Common myeloid progenitor, CD34-positive (primary cell): ENCODE measurements around the gene HEATR3.
A peak's percentile ranks its signal among the peaks of the same experiment; 100 is the strongest.

Source experiments
- CTCF ChIA-PET: fragments of 350-600 bp; sonication (Branson Sonifier 250); formaldehyde crosslinking; loops from one replicate; lab custom pipeline; 2021; ENCODE audit warnings: antibody characterized with exemption; lab: Charles Lee
- POLR2A ChIA-PET: fragments of 350-600 bp; sonication (Branson Sonifier 250); formaldehyde crosslinking; loops from one replicate; lab custom pipeline; 2021; ENCODE audit warnings: antibody characterized with exemption; lab: Charles Lee
- DNase-seq, 3 donors: peaks; one replicate each; pipeline versions ENCODE4 v3.0.0 to v3.0.0-alpha.2; 2013
- H3K27ac ChIP-seq, 2 experiments: 1 replicate in 1 of 2; 2 replicates in 1 of 2; pipeline ENCODE4 v1.7.0; 2013; ENCODE audit warnings: inconsistent platforms in 2 of 2, low read length in 2 of 2, mild to moderate bottlenecking in 2 of 2, low read depth in 1 of 2, moderate library complexity in 1 of 2; ENCODE audit not compliant: severe bottlenecking in 2 of 2, insufficient read depth in 1 of 2, poor library complexity in 1 of 2
- H3K27me3 ChIP-seq, 5 experiments: replicated peaks in 2 of 5; 1 replicate in 3 of 5; 2 replicates in 2 of 5; pipeline versions ENCODE4 v1.6.1 to v1.7.0; 2013; ENCODE audit warnings: low read length in 4 of 5, mild to moderate bottlenecking in 2 of 5, moderate library complexity in 2 of 5, inconsistent platforms in 1 of 5; ENCODE audit not compliant: insufficient read depth in 5 of 5, control insufficient read depth in 4 of 5
- H3K36me3 ChIP-seq, 4 experiments: 1 replicate in 2 of 4; 2 replicates in 2 of 4; pipeline versions ENCODE4 v1.6.1 to v1.7.0; 2013; ENCODE audit warnings: low read length in 3 of 4, control low read depth in 1 of 4, mild to moderate bottlenecking in 1 of 4; ENCODE audit not compliant: control insufficient read depth in 4 of 4, insufficient read depth in 4 of 4
- H3K4me1 ChIP-seq, 4 experiments: 1 replicate in 3 of 4; 2 replicates in 1 of 4; pipeline versions ENCODE4 v1.6.1 to v1.7.1; 2013; ENCODE audit warnings: low read length in 3 of 4, mild to moderate bottlenecking in 3 of 4, control low read depth in 1 of 4, inconsistent platforms in 1 of 4, moderate library complexity in 1 of 4; ENCODE audit not compliant: control insufficient read depth in 4 of 4, insufficient read depth in 4 of 4; ENCODE audit errors: control extremely low read depth in 1 of 4
- H3K4me3 ChIP-seq, 7 experiments: 1 replicate in 4 of 7; 2 replicates in 3 of 7; pipeline versions ENCODE4 v1.5.1 to v1.7.0; 2013; ENCODE audit warnings: mild to moderate bottlenecking in 7 of 7, low read length in 6 of 7, moderate library complexity in 6 of 7, inconsistent platforms in 2 of 7, low read depth in 2 of 7, control low read depth in 1 of 7; ENCODE audit not compliant: insufficient read depth in 4 of 7, control insufficient read depth in 1 of 7; ENCODE audit errors: extremely low read depth in 1 of 7
- H3K9me3 ChIP-seq, 5 experiments: 1 replicate in 4 of 5; 2 replicates in 1 of 5; pipeline versions ENCODE4 v1.6.1 to v1.7.1; 2013; ENCODE audit warnings: low read length in 4 of 5, mild to moderate bottlenecking in 2 of 5, inconsistent platforms in 1 of 5, low read depth in 1 of 5, moderate library complexity in 1 of 5; ENCODE audit not compliant: control insufficient read depth in 4 of 5, insufficient read depth in 2 of 5; ENCODE audit errors: control extremely low read depth in 1 of 5
- WGBS: methylation state at CpG from one replicate; pipeline ENCODE4 v1.1.5; 2013; ENCODE audit not compliant: insufficient coverage; 5-methylcytosine and 5-hydroxymethylcytosine counted together

The HEATR3 gene

DNA sequence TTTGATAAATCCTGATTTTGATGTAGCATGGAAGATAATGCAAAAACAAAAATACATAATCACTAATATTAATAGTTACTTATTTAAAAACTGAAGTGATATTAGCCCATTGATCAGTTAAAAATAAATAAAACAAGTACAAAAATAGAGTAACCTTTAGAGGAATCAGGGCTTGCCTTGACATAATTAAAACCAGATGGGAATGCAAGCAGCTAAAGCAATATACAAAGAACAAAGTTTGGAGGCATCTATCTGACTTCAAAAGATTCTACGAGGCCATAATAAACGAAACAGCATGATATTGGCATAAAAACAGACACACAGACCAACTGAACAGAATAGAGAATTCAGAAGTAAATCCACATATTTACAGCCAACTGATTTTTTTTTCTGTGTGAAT is 15.0 kb upstream of the HEATR3 start:
- H3K27me3 ChIP-seq: no peaks in the 10 kb centered on the region
- 100% methylated on average over 2 of the region's 2 CpGs for WGBS
- ChIA-PET POLR2A (no interaction called here), CTCF (no interaction called here)
- H3K4me3 ChIP-seq: no peak overlapping the region
- H3K27ac ChIP-seq: no peak overlapping the region
- H3K36me3 ChIP-seq: no peaks in the 10 kb centered on the region
- peaks cover 0 to 5% (median 2%) of the 10 kb centered on the region in 5 experiments for H3K9me3 ChIP-seq
- no peak for DNase-seq
- H3K4me1 ChIP-seq: no peaks in the 10 kb centered on the region

DNA sequence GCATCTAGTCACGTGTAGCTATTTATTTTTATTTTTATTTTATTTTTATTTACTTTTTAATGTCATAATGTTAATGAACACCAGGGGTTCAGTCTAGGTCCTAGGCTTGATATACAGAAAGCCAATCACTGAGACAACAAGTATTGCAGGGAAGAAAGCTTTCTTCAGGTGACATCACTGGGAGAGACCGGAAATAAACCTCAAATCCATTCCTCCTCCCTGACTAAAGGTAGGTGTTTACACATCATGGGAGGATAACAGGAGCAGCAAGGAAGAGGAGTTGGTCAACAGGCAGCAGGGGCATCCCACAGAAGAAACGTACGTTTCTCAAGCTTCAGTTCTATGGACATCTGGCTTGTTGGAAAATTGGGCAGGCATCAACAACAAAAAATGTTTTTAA is 9.5 kb upstream of the HEATR3 start:
- H3K36me3 ChIP-seq: no peaks in the 10 kb centered on the region
- no peak overlapping the region for H3K4me3 ChIP-seq
- peaks cover 0 to 16% (median 12%) of the 10 kb centered on the region in 5 experiments for H3K9me3 ChIP-seq
- peak in 2 of 3 donors; percentile 22 to 23 for DNase-seq
- no peaks in the 10 kb centered on the region for H3K27me3 ChIP-seq
- no peak overlapping the region for H3K27ac ChIP-seq
- no peaks in the 10 kb centered on the region for H3K4me1 ChIP-seq
- WGBS: 100% methylated on average over 1 of the region's 4 CpGs
- POLR2A ChIA-PET: no interaction called here
- CTCF ChIA-PET: interaction anchor here (1.1 to 1.2 kb wide), 2 partner anchors 11 to 17 kb away, joined by 3 read pairs; no protein-coding TSS in a partner anchor

GRCh38 chr16:50058091-50058771 is 7.5 kb upstream of the HEATR3 start:
- no peak overlapping the region for H3K27ac ChIP-seq
- CTCF ChIA-PET: interaction anchor here (1.4 kb wide), 1 partner anchor 152 kb away, joined by 6 read pairs; no protein-coding TSS in a partner anchor
- no peak for DNase-seq
- H3K9me3 ChIP-seq: peaks cover 0 to 16% (median 12%) of the 10 kb centered on the region in 5 experiments
- H3K27me3 ChIP-seq: no peaks in the 10 kb centered on the region
- no peaks in the 10 kb centered on the region for H3K4me1 ChIP-seq
- WGBS: 98% methylated on average over 25 of the region's 28 CpGs
- POLR2A ChIA-PET: no interaction called here
- no peak overlapping the region for H3K4me3 ChIP-seq
- H3K36me3 ChIP-seq: no peaks in the 10 kb centered on the region

- Histone ChIP-seq H3K4me1 (no peaks in the 10 kb centered on the region), H3K36me3 (no peaks in the 10 kb centered on the region), H3K4me3 (no peak overlapping the region), H3K9me3 (peaks cover 0 to 16% (median 12%) of the 10 kb centered on the region in 5 experiments), H3K27me3 (no peaks in the 10 kb centered on the region), H3K27ac (no peak overlapping the region)
- ChIA-PET CTCF (interaction anchor here (1.3 kb wide), 1 partner anchor 34 kb away, joined by 6 read pairs; the partner anchor contains the start of gene CNEP1R1), POLR2A (interaction anchor here (0.6 kb wide), 1 partner anchor 10 kb away, joined by 3 read pairs; no protein-coding TSS in a partner anchor)
- no peak for DNase-seq
- 98% methylated on average over 5 of the region's 10 CpGs for WGBS
Measured at GRCh38 chr16:50059111-50059510, 6.7 kb upstream of the HEATR3 start.

DNA sequence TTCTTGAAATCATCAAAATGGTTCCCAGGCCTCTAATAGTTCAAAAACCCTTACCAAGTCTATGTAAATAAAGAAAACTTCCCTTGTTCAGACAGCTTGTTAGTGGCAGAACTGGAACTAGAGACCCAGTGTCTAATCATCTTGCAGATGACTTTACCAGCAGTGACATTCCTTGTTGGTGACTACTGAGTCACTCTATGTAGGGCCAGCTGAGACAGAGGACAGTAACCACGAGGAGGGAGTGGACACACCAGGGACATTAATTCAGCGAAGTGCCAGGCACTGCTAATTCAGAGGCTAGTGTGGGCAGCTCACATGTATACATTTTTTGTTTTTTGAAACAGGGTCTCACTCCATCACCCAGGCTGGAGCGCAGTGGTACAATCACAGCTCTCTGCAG is 6.1 kb upstream of the HEATR3 start:
- DNase-seq: no peak
- peaks cover 0 to 16% (median 12%) of the 10 kb centered on the region in 5 experiments for H3K9me3 ChIP-seq
- H3K27me3 ChIP-seq: no peaks in the 10 kb centered on the region
- H3K27ac ChIP-seq: no peak overlapping the region
- WGBS: 88% methylated on average over 3 of the region's 3 CpGs
- ChIA-PET POLR2A (interaction anchor here (0.6 kb wide), 1 partner anchor 10 kb away, joined by 3 read pairs; no protein-coding TSS in a partner anchor), CTCF (interaction anchor here (1.3 kb wide), 1 partner anchor 35 kb away, joined by 6 read pairs; the partner anchor contains the start of gene CNEP1R1)
- H3K36me3 ChIP-seq: no peaks in the 10 kb centered on the region
- H3K4me3 ChIP-seq: no peak overlapping the region
- H3K4me1 ChIP-seq: no peaks in the 10 kb centered on the region

DNA sequence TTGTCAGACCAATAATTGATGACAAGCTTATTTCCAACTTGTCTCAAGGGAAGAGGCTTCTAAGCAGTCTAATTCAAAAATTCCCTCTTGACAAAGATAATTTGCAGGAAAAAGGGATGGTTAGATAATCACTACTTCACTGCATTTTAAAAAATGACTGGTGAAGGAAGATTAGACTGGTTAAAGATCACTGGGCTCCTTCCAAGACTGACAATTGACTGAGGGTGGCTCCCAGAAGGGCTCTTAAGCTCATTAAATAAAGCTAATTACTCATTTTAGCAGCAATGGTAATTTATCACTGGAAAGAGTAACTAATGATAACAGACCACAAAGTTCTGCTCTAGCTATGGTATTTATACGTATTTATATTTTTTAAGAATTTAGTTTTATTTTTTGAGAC is 4.4 kb upstream of the HEATR3 start:
- WGBS: no CpG with 5 or more reads among the region's 1 CpG
- Histone ChIP-seq H3K4me3 (no peak overlapping the region), H3K36me3 (no peaks in the 10 kb centered on the region), H3K27ac (no peak overlapping the region), H3K27me3 (no peaks in the 10 kb centered on the region), H3K4me1 (peaks cover 0 to 7% (median 1%) of the 10 kb centered on the region in 4 experiments), H3K9me3 (peaks cover 0 to 7% (median 4%) of the 10 kb centered on the region in 5 experiments)
- no peak for DNase-seq
- ChIA-PET POLR2A (no interaction called here), CTCF (interaction anchor here (0.8 to 1.6 kb wide), 4 partner anchors 14 to 163 kb away, joined by 3 to 4 read pairs (median 3); no protein-coding TSS in a partner anchor)

DNA sequence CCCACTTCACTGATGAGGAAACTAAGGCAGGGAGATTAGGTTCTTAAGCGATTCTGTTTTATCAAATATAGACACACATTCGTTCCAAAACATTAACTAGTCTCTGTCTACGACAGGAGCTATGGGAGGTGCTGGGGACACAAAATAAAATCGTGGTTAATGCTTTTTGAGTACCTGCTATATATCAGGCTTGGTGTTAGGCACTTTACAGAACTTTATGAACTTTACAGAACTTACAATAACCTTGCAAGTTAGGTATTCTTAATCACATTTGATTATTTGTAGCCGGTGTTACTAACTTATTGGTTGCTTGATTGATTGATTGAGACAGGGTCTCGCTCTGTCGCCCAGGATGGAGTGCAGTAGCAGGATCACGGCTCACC is 538 bp upstream of the HEATR3 start:
- Histone ChIP-seq H3K4me1 (peaks cover 1 to 20% (median 19%) of the 10 kb centered on the region in 4 experiments), H3K4me3 (peak overlapping the region in 5 of 7 experiments; percentile 23 to 91 (median 80)), H3K9me3 (no peaks in the 10 kb centered on the region), H3K27me3 (no peaks in the 10 kb centered on the region), H3K36me3 (peaks cover 0 to 11% (median 5%) of the 10 kb centered on the region in 4 experiments), H3K27ac (no peak overlapping the region)
- ChIA-PET CTCF (interaction anchor here (7.9 kb wide), 1 partner anchor 146 kb away, joined by 98 read pairs; no protein-coding TSS in a partner anchor), POLR2A (interaction anchor here (0.6 to 1.2 kb wide), 2 partner anchors 12 to 88 kb away, joined by 3 read pairs; partner anchors contain the start of gene TENT4B)
- WGBS: 88% methylated on average over 7 of the region's 8 CpGs
- no peak for DNase-seq
